ENCODE data around the gene EIF4E.
"Not testable (repeated sequence)": the region's sequence is repeated elsewhere in the genome, so short reads cannot be mapped to it uniquely, and the experiment has no call there.

The EIF4E gene

DNA sequence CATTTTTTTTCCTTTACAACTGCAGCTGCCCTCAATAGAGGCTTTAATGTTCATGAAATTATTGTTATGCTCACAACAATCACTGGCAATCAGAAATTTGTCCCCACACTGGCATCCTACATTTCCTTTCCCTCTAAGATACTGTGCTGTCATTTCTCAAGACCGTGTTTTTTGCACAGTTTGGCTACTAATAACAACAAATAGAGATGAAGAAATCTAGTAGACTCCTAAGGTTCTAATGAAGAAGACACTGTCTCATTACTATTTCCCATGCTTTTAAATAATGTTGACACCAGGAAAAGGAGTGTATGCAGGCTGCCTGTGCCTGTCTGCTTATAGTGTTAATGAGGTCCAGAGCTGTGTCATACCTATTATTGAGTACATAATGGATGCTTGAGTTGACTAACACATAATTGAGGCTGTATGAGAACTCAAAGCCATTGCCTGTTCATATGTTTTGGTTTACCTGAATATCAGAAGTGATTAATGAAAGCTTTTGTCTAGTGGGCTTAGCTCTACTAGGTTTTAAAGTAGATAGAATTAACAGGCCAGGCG, 1.5 kb upstream of the EIF4E start:
- no peak for DNase-seq

DNA sequence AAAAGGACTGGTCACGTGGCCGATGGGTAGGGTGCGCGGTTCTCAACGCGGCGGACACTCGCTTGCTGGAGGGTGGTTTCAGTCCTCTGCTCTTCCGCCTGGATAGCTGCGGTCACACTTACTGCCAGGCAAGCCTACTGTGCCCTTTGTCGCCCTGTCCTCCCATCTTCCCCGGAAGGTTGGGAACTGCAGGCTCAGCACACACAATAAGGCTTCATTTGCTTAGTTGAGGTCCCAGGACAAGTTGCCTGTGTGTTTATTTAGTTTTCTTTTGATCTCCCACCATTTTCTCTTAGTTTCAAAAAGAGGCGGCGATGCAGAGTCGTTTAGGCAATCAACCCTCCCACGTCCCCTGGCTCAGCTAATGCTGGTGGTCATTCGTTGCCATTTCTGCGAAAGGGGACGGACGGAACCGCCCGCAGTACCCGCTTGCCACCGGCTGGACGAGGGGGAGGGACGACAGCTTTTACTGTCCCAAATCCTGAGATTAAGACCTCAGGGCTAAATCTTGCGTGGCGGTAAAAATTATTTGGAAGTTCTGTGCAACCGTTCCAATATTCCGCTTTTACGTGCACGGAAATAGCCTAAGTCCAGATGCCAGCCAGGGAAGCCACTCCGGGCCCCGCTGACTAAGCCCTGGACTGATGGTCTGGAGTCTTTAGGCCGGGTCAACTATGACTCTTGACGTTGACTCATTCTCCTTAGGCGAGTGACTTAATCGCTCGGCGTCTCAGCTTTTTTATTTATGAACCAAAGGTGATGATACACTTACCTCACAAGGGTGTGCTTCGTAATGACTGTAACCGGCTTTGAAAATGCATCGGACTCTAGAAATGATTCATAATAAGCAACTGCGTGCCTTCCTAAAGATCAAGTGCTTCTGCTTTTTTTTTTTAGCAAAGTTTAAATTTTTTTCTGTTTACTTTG, 671 bp upstream of the EIF4E start:
- peak; percentile 17 for DNase-seq

DNA sequence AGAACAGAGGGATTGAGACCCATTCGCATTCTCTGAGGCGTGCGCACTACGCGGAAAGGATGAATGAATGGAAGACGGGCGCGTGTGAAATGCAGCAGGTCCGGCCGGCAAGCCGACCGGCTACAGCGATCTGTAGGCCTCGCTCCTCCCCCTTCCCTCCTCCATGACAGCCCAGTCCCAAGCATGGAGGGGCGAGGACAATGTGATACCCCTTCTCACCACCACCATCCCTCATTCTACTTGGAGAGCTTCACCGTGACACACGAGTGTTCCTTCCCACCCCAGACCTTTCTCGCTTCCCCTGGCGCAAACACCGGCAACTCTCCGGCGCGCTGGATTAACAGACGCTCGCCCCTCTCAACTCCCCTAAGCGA, 815 bp downstream of the EIF4E start:
- DNase-seq: peak; percentile 45

DNA sequence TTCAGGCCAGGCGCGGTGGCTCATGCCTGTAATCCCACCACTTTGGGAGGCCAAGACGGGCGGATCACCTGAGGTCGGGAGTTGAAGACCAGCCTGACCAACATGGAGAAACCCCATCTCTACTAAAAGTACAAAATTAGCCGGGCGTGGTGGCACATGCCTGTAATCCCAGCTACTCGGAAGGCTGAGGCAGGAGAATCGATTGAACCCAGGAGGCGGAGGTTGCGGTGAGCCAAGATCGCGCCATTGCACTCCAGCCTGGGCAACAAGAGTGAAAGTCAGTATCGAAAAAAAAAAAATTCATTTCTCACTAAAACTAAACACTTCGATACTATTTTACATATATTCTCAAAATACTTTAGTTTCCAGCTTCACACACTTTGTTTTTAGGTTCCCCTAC, 2.7 kb downstream of the EIF4E start:
- not testable (repeated sequence) for DNase-seq

DNA sequence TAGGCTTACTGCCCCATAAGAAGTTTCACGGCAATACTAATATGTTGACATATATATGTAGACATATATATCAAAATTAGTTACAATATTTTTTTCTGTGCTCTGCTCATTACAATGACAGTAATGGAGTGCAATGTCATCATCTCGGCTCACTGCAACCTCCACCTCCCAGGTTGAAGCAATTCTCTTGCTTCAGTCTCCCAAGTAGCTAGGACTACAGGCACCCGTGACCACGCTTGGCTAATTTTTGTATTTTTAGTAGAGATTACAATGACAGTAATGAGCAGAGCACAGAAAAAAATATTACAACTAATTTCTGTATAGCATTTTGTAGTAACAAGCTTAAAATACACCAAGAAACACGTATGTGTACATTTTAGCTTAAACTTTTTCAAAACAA, 7.6 kb downstream of the EIF4E start:
- no peak for DNase-seq

DNA sequence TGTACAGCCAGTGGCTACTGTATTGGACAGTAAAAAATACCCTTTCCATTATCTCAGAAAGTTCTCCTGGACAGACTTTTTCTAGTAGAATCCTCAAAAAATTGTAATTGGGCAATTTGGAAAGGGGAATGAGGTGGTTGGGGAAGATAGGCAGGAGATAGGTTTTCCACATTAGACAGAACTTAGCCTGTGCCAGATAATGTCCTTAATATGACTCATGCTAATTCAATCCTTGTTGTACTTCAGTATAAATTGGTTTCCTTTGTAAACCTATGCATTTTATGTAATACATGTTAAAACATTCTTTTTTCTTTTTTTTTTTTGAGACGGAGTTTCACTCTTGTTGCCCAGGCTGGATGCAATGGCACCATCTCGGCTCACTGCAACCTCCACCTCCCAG, 8.9 kb downstream of the EIF4E start:
- DNase-seq: no peak

DNA sequence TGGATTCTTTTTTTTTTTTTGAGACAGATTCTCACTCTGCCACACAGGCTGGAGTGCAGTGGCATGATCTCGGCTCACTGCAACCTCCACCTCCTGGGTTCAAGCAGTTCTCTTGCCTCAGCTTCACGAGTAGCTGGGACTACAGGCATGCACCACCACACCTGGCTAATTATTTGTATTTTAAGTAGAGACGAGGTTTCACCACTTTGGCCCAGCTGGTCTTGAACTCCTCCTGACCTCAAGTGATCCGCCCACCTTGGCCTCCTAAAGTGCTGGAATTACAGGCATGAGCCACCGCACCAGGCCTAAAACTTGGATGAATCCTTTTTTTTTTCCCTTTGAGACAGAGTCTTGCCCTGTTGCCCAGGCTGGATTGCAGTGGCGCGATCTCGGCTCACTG, 18.2 kb downstream of the EIF4E start:
- not testable (repeated sequence) for DNase-seq

DNA sequence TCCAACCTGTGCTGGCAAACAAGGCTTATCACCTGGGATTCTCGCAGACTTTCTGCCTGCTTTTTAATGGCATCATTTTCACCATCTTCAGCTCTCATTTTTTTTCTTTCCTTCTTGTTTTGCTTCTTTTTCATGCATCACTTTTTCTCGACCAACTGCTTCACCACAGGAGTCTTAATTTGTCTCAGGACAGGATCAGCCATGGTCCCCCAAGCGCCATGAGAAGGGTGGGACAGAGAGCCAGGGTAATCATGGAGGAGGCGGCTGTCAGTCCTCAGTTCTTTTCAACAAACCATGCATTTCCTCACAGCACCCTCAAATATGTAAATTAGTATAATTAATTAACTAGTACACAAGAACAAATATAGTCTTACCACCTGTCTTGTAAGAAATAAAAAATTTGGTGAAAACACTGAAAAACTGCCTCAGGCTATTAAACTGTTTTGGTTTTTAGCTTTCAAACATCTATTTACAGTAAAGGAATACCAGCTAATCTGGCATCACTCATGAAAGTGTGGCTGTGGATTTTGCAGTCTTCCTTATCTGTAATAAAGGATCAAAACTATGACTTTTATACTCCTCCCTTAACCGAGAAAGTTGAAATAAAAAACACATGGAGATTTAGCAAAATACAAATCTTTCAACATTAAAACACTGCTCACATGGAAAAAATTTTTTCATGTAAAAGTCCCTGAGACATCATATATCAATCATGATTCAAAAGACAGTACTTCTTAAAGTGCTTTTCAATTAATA, 19.1 kb downstream of the EIF4E start:
- no peak for DNase-seq

DNA sequence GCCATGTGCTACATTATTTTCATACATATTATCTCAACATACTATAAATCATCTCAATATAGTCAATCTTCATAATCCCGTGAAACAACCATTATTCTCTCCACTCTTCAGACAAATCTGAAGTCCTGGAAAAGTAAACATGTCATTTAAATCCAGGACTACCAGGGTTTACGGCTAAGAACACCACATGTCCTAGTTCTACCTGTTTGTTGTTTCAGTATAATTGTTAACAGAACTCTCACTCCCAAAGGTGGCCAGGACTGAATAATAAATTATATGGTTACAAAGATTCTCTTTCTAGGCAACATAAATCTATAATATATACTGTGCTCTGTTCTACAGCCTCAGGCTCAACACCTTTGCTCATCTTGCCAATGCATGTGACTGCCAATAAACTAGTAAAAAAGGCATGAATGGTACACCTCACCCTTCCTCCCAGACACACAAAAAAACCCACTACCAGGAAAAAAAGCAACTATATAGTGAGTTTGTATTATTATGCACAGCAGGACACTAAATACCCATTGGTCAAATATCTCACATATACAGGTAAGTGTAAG, 20.1 kb downstream of the EIF4E start:
- no peak for DNase-seq

DNA sequence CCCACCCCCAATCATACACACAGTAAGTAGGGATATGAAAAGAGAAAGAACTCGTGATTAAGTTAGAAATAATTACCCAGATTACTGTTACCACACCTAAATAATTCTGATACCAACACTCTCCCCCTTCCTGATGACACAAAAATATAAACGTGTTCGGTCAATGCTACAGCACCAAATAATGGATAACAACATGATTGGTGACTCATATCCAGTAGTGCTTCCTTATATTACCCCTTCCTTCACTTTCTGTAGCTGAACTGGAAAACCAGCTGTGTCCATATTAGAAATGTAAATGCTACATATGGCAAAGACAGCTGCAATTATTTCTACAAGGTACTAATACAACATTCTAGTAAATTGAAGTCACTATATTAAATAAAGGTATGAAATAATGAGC, 20.8 kb downstream of the EIF4E start:
- DNase-seq: no peak

DNA sequence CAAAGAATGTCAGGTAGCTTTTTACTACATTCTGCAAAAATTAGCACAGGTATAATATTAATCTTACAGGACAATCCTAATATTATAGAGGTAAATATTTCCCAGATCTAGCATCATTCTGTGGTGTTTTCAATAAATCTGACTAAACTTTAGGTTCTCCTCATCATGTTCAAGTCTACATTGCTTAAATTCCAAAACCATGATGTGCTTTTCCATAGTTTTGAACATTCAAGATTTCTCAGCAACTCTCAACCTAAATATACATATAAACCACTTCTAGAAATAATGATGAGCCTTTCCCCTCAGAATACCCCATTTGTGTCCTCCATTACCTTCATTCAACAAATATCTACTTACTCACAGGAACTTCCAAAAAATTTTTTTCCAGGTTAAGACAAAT, 23.1 kb downstream of the EIF4E start:
- DNase-seq: no peak

DNA sequence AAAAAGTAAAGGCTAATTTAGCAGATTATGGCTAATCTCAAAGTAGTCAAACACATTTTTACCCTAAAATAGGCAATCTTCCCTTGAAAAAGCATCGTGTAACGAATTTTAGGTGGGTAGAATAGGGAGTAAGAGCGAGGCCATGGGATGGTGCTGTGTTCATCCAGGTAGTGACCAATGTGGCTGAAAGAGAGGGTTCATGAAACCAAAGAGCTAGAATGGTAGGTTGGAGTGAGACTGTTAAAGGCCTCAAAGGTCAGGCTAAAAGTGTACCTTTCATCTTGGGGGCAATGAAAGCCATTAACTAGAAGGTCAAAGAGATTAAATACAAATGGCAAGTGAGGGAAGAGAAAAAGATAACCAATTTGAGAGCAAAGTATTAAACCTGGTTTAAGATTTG, 23.6 kb downstream of the EIF4E start:
- no peak for DNase-seq

DNA sequence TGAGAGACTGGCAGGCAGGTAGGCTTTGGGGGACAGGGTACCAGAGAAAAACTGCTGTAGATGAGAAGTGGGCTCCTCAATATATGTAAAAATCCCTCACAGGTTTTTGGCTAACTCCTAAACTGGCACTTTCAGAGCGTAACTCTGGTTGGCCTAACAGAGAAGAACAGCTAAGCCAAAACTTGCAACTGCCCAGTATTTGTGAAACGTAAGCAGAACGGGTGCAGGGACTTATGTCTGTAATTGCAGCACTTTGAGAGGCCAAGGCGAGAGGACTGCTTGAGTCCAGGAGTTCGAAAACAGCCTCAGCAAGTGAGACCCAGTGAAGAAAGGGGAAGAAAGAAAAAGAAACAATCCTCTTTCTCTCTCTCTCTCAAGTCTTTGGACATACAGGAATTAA, 25.0 kb downstream of the EIF4E start:
- DNase-seq: no peak

DNA sequence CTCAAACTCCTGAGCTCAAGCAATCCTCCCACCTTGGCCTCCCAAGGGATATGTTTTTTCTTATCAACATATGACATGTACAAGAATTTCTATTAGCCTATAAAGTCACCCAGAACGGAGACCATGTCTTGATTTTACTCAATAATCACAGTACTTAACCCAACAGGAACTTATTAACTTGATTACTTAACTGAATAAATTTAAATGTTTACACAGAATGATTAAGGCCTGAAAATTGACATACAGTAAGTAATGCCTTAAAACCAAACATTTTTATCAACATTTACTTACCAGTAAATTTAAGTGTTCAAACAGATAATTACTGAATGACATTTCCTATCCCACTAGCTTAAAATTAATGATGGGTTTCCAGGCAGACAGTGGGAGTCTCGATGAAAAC, 25.4 kb downstream of the EIF4E start:
- no peak for DNase-seq

DNA sequence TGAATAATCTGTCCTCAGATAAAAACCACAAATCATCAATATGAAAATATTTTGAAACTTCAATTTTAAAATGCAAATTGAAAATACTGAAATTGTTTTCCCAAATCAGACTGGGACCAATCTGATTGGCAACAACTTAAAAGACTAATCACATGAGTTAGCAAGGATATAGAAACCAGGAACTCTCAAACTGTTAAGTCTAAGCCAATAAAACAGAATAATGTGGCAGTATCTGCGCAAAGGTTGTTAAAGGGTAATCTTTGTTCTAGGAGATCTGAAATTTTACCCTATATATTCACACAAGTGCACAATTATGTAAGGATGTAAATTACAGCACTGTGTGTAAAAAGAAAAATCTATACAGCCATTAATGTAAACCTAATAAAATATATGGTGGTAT, 29.7 kb downstream of the EIF4E start:
- DNase-seq: no peak

DNA sequence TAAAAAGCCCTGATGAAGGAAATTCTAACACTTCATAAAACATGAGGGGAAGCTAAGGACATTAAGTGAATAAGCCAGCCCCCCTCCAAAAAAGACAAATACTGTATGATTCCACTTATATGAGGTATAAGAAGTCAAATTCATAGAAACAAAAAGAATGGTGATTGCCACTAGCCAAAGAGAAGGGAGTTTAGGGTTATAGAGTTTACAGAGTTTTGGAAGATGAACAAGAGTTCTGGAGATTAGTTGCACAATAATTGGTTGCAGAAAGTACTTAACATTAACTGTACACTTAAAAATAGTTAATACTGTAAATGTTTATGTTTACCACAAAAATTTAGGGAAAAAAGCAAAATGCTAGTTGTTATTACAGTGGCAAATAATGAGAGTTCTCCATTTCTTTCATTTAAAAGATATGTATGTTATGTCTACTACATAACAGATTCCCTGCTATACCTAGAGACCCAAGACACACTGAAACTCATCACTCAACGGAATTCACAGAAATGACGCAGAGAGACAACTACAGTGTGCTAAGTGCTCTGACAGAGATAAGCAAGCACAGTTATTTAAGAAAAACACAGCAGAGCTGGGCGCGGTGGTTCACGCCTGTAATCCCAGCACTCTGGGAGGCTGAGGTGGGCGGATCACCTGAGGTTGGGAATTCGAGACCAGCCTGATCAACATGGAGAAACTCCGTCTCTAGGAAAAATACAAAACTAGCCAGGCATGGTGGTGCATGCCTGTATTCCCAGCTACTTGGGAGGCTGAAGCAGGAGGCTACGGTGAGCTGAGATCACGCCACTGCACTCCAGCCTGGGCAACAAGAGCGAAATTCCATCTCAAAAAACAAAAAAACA, 37.2 kb downstream of the EIF4E start:
- DNase-seq: no peak

DNA sequence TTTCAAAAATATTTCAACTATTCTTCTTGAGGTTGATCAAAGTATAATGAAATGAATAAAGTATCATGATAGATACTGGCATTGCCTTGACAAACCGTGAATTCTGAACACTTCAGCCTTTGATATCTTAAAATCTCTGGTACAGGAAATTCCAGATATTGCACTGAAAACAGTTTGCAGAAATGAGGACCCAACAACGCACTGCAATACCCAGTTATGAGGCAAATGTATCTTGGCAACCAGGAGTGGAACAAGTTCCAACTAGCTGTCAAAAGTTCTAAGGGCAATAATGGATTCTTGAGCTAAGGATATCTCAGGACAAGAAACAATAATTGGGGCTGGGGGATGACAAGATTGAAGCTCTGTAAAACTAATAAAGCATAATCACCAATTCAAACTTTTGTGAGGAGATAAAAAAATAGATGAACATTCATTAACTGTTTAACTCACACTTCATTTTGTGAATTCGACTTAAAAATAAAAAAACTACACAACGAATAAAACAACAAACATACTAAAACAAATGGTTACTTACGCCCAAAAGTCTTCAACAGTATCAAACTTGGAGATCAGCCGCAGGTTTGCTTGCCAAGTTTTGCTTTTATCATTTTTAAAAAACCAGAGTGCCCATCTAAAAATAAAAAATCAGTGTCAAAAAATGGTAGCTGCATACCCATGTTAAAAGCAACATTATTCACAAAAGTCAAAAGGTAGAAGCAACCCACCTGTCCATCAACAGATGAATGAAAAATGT, 38.1 kb downstream of the EIF4E start:
- DNase-seq: no peak

DNA sequence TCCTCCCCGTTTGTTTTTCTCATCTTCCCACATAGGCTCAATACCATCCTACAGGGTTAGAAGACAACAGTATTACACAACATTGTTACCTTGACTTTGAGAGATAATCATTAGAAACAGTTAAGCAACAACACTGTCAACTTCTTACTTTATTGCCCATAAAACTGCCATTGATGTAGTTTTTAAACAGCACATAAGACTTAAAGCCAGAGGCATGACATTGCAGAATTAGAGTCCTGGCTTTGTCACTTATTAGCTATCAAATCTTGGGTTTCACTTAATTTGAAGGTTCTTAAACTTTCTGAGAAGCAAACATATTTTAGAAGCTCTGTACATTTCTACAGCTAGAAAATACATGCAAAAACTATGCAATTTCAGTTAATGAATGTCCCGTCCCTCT, 41.8 kb downstream of the EIF4E start:
- no peak for DNase-seq

DNA sequence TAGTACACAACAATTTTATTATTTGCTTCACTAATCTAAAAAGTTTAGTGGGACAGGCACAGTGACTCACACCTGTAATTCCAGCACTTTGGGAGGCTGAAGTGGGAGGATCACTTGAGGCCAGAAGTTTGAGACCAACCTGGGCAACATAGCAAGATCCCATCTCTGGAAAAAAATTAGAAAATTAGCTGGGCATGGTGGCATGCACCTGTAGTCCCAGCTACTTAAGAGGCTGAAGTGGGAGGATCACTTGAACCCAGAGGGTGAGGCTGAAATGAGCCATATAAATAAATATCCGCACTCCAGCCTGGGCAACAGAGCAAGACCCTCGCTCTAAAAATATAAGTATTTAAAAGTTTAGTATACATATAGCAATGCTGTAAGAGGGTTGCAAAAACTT, 42.6 kb downstream of the EIF4E start:
- DNase-seq: not testable (repeated sequence)

DNA sequence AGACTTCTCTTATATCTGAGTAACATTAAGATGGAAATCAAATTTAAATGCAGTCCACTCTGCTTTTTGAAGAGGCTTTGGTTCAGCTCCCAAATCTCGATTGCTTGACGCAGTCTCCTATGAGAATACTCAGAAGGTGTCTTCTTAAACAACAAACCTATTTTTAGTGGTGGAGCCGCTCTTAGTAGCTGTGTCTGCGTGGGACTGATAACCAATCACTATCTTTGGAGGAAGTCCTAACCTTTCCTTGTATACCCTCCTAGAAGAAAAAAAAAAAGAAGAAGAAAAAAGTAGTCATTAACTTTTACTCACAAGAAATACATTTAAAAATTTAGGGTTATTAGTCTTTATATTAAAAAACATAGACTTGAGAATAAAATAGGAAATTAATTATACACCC, 48.0 kb downstream of the EIF4E start:
- DNase-seq: not testable (repeated sequence)

DNA sequence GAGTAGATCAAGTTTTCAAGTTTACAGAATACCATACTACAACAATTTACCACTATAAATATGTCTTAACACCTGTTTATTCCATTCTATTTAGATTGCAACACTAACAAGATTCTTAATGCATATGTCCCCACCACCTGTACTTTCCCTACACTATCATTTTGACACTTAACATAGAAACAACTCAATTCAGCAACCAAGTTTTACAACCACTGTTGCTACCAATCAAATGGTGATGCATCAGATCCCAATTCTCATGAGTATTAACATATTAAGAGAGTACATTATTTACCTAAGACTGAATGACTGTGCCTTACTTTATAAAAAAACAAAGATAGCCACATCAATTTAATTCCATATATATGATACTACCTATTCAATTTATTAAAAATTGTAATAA, 49.4 kb downstream of the EIF4E start:
- DNase-seq: no peak

DNA sequence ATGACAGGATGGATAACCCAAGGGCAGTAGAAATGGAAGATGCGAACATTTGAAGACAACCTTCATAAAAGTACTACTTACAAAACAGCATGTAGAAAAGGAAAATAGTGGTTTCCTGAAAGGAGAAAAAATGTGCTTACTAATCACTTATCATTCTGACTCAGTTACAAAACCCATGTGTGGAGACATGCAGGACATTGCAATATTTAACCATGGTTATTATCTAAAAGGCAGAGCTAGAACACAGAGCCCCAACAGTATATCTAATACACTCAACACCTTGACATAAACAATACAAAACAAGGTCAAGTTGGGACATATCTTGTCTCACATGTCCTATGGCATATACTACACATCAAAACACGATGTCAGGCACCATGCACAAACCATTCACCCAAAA, 55.9 kb downstream of the EIF4E start:
- no peak for DNase-seq
